T-cell (primary cell): ENCODE results near the gene DUSP22. TPM values are rescaled to one million over a fixed set of nuclear protein-coding genes. Genes with fewer than 3 reads are reported as not detected.

ENCODE experiments used
- ATAC-seq, 4 experiments: fragments of 200-7000 bp in 3 of 4; fragments of 150-1000 bp in 1 of 4; cut with Tn5 transposase; replicated peaks in 1 of 4; 1 replicate in 3 of 4; 2 replicates in 1 of 4; pipeline ENCODE4 v1.10.0; 2021; ENCODE audit warnings: moderate library complexity in 3 of 4, mild to moderate bottlenecking in 2 of 4, moderate number of reproducible peaks in 1 of 4
- CTCF ChIA-PET, 2 donors: fragments of 300-600 bp; sonication (Branson Sonifier 250); formaldehyde crosslinking; loops; one replicate each; lab custom pipeline; 2022; ENCODE audit warnings: antibody characterized with exemption in 2 of 2; lab: Charles Lee
- POLR2A ChIA-PET, 2 donors: fragments of 300-600 bp; sonication (Branson Sonifier 250); formaldehyde crosslinking; loops; one replicate each; lab custom pipeline; 2022; ENCODE audit warnings: antibody characterized with exemption in 2 of 2; lab: Charles Lee
- DNase-seq, 35 experiments: peaks; one replicate each; pipeline versions ENCODE4 v3.0.0 to v3.0.0-alpha.2; 2013 to 2023
- H3K27ac ChIP-seq: one replicate; pipeline ENCODE4 v1.5.1; 2013; ENCODE audit warnings: low read length
- H3K27me3 ChIP-seq, 2 experiments: replicated peaks in 1 of 2; 1 replicate in 1 of 2; 2 replicates in 1 of 2; pipeline versions ENCODE4 v1.6.1 to v1.7.0; 2013; ENCODE audit warnings: low read length in 1 of 2, mixed read lengths in 1 of 2; ENCODE audit not compliant: control insufficient read depth in 2 of 2, insufficient read depth in 2 of 2; ENCODE audit errors: extremely low read depth in 1 of 2
- H3K36me3 ChIP-seq, 2 donors: 1 replicate in 1 of 2; 2 replicates in 1 of 2; pipeline versions ENCODE4 v1.6.1 to v1.7.0; 2013; ENCODE audit warnings: low read length in 1 of 2; ENCODE audit not compliant: control insufficient read depth in 2 of 2, insufficient read depth in 1 of 2; ENCODE audit errors: extremely low read depth in 1 of 2
- H3K4me1 ChIP-seq, 2 experiments: 1 replicate in 1 of 2; 2 replicates in 1 of 2; pipeline versions ENCODE4 v1.6.1 to v1.7.0; 2013; ENCODE audit warnings: low read length in 2 of 2, mixed read lengths in 1 of 2; ENCODE audit not compliant: insufficient read depth in 2 of 2, control insufficient read depth in 1 of 2; ENCODE audit errors: extremely low read depth in 1 of 2
- H3K4me3 ChIP-seq, 2 donors: 1 replicate in 1 of 2; 2 replicates in 1 of 2; pipeline versions ENCODE4 v1.5.1 to v1.7.0; 2013; ENCODE audit warnings: mild to moderate bottlenecking in 2 of 2, low read length in 1 of 2, moderate library complexity in 1 of 2; ENCODE audit not compliant: control insufficient read depth in 1 of 2; ENCODE audit errors: extremely low read depth in 1 of 2
- H3K9me3 ChIP-seq: 2 replicates; pipeline ENCODE4 v1.7.0; 2013
- H3K27ac Mint-ChIP-seq, 2 donors: one replicate each; pipeline ENCODE4 v1.8.0; 2020 to 2021; ENCODE audit warnings: mild to moderate bottlenecking in 2 of 2, mixed read lengths in 2 of 2
- H3K27me3 Mint-ChIP-seq, 2 donors: one replicate each; pipeline ENCODE4 v1.8.0; 2021 to 2022; ENCODE audit warnings: mixed read lengths in 2 of 2
- H3K36me3 Mint-ChIP-seq: one replicate; pipeline ENCODE4 v1.8.0; 2021; ENCODE audit warnings: mixed read lengths
- H3K4me1 Mint-ChIP-seq, 3 donors: one replicate each; pipeline ENCODE4 v1.8.0; 2020 to 2022; ENCODE audit warnings: mixed read lengths in 3 of 3, mild to moderate bottlenecking in 1 of 3
- H3K4me3 Mint-ChIP-seq, 3 donors: one replicate each; pipeline ENCODE4 v1.8.0; 2020 to 2022; ENCODE audit warnings: mild to moderate bottlenecking in 3 of 3, mixed read lengths in 3 of 3, moderate library complexity in 3 of 3
- H3K9me3 Mint-ChIP-seq, 3 donors: one replicate each; pipeline ENCODE4 v1.8.0; 2020 to 2022; ENCODE audit warnings: mixed read lengths in 3 of 3
- WGBS: methylation state at CpG from one replicate; pipeline ENCODE4 v1.1.5; 2013; ENCODE audit warnings: missing lambda C conversion rate; ENCODE audit not compliant: insufficient coverage; 5-methylcytosine and 5-hydroxymethylcytosine counted together
- total RNA-seq, 35 experiments: library from RNA in 6 of 35; stranded (reverse) in 6 of 35; fragments of 120-200 nt in 1 of 35; gene quantifications; one replicate each; pipeline versions ENCODE4 v1.2.1 to v1.2.4 and lab custom pipeline; 2013 to 2026

DUSP22 gene
- total RNA-seq, 5 donors from 2014 or later (not counting 1 experiment from before 2014, with no cell fraction given), result 32.0 to 52.4 (median 42.1) TPM

DNA sequence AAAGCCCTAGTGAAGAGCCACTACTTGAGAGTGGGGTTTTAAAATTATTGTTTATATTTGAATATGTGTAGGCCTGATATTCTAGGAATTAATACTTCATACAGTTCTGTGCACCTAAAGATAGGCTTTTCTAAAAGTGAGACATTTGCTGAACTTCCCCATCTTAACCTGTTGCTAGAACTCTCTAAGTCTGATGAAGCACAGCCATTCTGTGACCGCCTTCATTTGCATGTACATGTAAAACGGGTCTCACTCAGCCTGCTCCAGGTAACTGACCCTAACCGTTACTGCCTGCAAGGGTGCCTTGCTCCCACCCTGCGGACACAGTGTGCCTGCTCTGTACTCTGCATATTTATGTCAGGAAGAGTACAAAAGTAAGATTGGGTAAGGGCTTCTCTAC is 54.9 kb downstream of the DUSP22 start:
- CTCF ChIA-PET, result no interaction called here
- H3K36me3 Mint-ChIP-seq, result peaks cover 43% of the 10 kb centered on the region
- Histone ChIP-seq H3K27me3 (no peaks in the 10 kb centered on the region), H3K4me3 (no peak overlapping the region), H3K36me3 (peaks cover 5 to 31% of the 10 kb centered on the region in 2 donors), H3K4me1 (peaks cover 0 to 8% of the 10 kb centered on the region in 2 experiments), H3K27ac (no peak overlapping the region), H3K9me3 (no peaks in the 10 kb centered on the region)
- H3K27ac Mint-ChIP-seq, result no peak overlapping the region
- no peak for DNase-seq
- no peak for ATAC-seq
- peaks cover 0 to 3% (median 2%) of the 10 kb centered on the region in 3 donors for H3K4me1 Mint-ChIP-seq
- POLR2A ChIA-PET, result no interaction called here
- H3K4me3 Mint-ChIP-seq, result no peak overlapping the region
- no peaks in the 10 kb centered on the region for H3K9me3 Mint-ChIP-seq
- WGBS, result 86% methylated on average over 3 of the region's 4 CpGs
- H3K27me3 Mint-ChIP-seq, result no peaks in the 10 kb centered on the region

DNA sequence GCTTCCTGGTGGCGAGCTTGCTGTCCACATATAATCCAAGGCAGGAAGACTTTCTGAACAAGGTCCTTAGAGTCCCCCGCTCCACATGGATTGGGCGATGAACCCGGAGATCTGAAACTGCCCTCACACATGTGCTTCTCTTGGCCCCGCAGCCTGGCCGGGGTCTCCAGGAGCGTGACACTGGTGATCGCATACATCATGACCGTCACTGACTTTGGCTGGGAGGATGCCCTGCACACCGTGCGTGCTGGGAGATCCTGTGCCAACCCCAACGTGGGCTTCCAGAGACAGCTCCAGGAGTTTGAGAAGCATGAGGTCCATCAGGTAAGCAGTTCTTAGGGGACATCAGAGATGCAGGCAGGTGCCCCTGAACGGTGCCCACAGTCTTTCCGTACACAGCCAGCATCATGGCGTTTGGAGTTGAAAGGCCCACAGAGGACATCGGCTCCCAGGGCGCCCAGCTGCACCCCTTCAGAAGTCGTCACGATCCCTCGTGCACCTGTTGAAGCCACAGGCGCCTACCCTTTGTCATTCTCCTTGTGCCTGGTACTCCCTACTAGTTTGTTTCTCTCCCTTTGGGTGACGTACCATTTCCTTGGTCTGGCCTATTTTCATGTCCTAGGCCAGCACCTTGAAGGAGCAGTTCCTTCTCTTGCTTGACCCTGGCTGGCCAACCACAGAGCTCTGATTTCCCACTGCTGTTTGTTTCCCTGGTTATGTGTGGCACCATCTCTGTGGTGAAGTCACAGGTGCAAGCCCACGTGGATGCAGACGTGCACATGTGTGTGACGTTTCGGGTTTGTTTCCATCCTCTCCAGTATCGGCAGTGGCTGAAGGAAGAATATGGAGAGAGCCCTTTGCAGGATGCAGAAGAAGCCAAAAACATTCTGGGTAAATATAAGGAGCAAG is 55.9 kb downstream of the DUSP22 start:
- Mint-ChIP-seq H3K27me3 (no peaks in the 10 kb centered on the region), H3K27ac (no peak overlapping the region), H3K4me3 (no peak overlapping the region), H3K36me3 (peaks cover 43% of the 10 kb centered on the region), H3K9me3 (no peaks in the 10 kb centered on the region), H3K4me1 (no peaks in the 10 kb centered on the region)
- ChIA-PET CTCF (no interaction called here), POLR2A (no interaction called here)
- H3K4me3 ChIP-seq, result no peak overlapping the region
- H3K27me3 ChIP-seq, result no peaks in the 10 kb centered on the region
- 92% methylated on average over 27 of the region's 27 CpGs for WGBS
- DNase-seq, result no peak
- no peak overlapping the region for H3K27ac ChIP-seq
- no peaks in the 10 kb centered on the region for H3K4me1 ChIP-seq
- peaks cover 5 to 31% of the 10 kb centered on the region in 2 donors for H3K36me3 ChIP-seq
- no peaks in the 10 kb centered on the region for H3K9me3 ChIP-seq
- ATAC-seq, result no peak

- H3K4me3 Mint-ChIP-seq, result no peak overlapping the region
- no peak overlapping the region for H3K27ac Mint-ChIP-seq
- CTCF ChIA-PET, result no interaction called here
- ATAC-seq (no peak), DNase-seq (no peak)
- no peaks in the 10 kb centered on the region for H3K9me3 ChIP-seq
- H3K4me3 ChIP-seq, result no peak overlapping the region
- H3K4me1 Mint-ChIP-seq, result no peaks in the 10 kb centered on the region
- peaks cover 5 to 31% of the 10 kb centered on the region in 2 donors for H3K36me3 ChIP-seq
- H3K27me3 ChIP-seq, result no peaks in the 10 kb centered on the region
- H3K36me3 Mint-ChIP-seq, result peaks cover 41% of the 10 kb centered on the region
- H3K27ac ChIP-seq, result no peak overlapping the region
- H3K9me3 Mint-ChIP-seq, result no peaks in the 10 kb centered on the region
- no peaks in the 10 kb centered on the region for H3K4me1 ChIP-seq
- POLR2A ChIA-PET, result no interaction called here
- 92% methylated on average over 21 of the region's 21 CpGs for WGBS
- H3K27me3 Mint-ChIP-seq, result no peaks in the 10 kb centered on the region
Measured at GRCh38 chr6:348860-349396, 56.6 kb downstream of the DUSP22 start.

GRCh38 chr6:349491-349921 is 57.2 kb downstream of the DUSP22 start:
- ATAC-seq, result no peak
- Histone ChIP-seq H3K36me3 (peaks cover 5 to 31% of the 10 kb centered on the region in 2 donors), H3K27me3 (no peaks in the 10 kb centered on the region), H3K27ac (no peak overlapping the region), H3K4me3 (no peak overlapping the region), H3K9me3 (no peaks in the 10 kb centered on the region), H3K4me1 (no peaks in the 10 kb centered on the region)
- Mint-ChIP-seq H3K9me3 (no peaks in the 10 kb centered on the region), H3K4me1 (no peaks in the 10 kb centered on the region), H3K27me3 (no peaks in the 10 kb centered on the region), H3K27ac (no peak overlapping the region), H3K36me3 (peaks cover 40% of the 10 kb centered on the region), H3K4me3 (no peak overlapping the region)
- no peak for DNase-seq
- ChIA-PET CTCF (no interaction called here), POLR2A (no interaction called here)
- 76% methylated on average over 4 of the region's 6 CpGs for WGBS

GRCh38 chr6:350371-350770 is 58.1 kb downstream of the DUSP22 start:
- ATAC-seq (no peak), DNase-seq (no peak)
- Mint-ChIP-seq H3K4me3 (no peak overlapping the region), H3K27me3 (no peaks in the 10 kb centered on the region), H3K27ac (no peak overlapping the region), H3K36me3 (peaks cover 40% of the 10 kb centered on the region), H3K4me1 (no peaks in the 10 kb centered on the region), H3K9me3 (no peaks in the 10 kb centered on the region)
- POLR2A ChIA-PET, result no interaction called here
- no peaks in the 10 kb centered on the region for H3K4me1 ChIP-seq
- no peak overlapping the region for H3K27ac ChIP-seq
- peaks cover 5 to 31% of the 10 kb centered on the region in 2 donors for H3K36me3 ChIP-seq
- no peaks in the 10 kb centered on the region for H3K27me3 ChIP-seq
- H3K4me3 ChIP-seq, result no peak overlapping the region
- WGBS, result 100% methylated on average over 3 of the region's 9 CpGs
- no peaks in the 10 kb centered on the region for H3K9me3 ChIP-seq
- CTCF ChIA-PET, result no interaction called here

DNA sequence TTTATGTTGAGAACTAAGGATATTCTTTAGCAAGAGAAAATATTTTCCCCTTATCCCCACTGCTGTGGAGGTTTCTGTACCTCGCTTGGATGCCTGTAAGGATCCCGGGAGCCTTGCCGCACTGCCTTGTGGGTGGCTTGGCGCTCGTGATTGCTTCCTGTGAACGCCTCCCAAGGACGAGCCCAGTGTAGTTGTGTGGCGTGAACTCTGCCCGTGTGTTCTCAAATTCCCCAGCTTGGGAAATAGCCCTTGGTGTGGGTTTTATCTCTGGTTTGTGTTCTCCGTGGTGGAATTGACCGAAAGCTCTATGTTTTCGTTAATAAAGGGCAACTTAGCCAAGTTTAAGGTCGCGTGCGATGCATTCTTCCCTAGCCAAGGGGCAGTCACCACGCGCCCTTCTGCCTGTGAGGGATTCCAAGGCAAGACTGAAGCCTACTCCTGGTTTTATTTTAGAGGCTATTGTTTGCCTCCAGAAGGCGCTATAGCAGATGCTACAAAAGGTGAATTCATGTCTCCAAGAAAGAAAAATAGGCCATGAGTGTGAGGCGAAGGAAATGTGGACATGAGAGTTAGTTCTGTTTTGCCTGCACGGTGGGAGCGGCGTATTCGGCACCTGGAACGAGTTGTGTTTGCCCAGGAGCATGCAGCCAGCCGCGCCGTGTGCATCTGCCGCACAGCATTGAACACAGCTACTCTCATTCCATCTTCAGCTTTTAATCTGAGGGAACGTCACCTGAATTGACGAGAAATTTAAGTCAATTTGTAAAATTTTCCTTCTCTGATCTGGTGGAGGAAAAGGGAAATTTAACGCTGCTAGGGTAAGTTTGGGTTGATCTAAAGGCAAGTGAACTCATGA is 59.0 kb downstream of the DUSP22 start:
- no peaks in the 10 kb centered on the region for H3K27me3 ChIP-seq
- no peaks in the 10 kb centered on the region for H3K4me1 ChIP-seq

More for the DNA sequence above, 59.0 kb downstream of the DUSP22 start:
- H3K27ac Mint-ChIP-seq, result no peak overlapping the region
- peaks cover 0 to 6% (median 3%) of the 10 kb centered on the region in 3 donors for H3K4me1 Mint-ChIP-seq
- H3K27me3 Mint-ChIP-seq, result no peaks in the 10 kb centered on the region
- H3K4me3 Mint-ChIP-seq, result no peak overlapping the region
- H3K36me3 ChIP-seq, result peaks cover 5 to 31% of the 10 kb centered on the region in 2 donors
- no peak overlapping the region for H3K27ac ChIP-seq
- H3K9me3 Mint-ChIP-seq, result no peaks in the 10 kb centered on the region
- peaks cover 36% of the 10 kb centered on the region for H3K36me3 Mint-ChIP-seq
- H3K4me3 ChIP-seq, result no peak overlapping the region
- CTCF ChIA-PET, result no interaction called here
- no peak for ATAC-seq
- no peak for DNase-seq
- WGBS, result 89% methylated on average over 30 of the region's 31 CpGs
- no peaks in the 10 kb centered on the region for H3K9me3 ChIP-seq
- POLR2A ChIA-PET, result no interaction called here
